ENCODE results near the gene ZNF526. TPM values are rescaled to one million over a fixed set of nuclear protein-coding genes. Genes with fewer than 3 reads are reported as not detected.

Gene ZNF526
- total and polyA plus RNA-seq, 9 of the 15 experiments (the other 6 are each of a cell fraction or from before 2014, with no cell fraction given): 1.3 to 17.9 (median 6.2) TPM

- TF ChIP-seq ZBTB1 (CRISPR knock-in tag; IDR thresholded peaks at IDR 0.05; ENCODE audit: borderline replicate concordance, low read depth) (no peak), DACH1 (IDR thresholded peaks at IDR 0.05; ENCODE audit: partially characterized antibody) (no peak), MGA (IDR thresholded peaks at IDR 0.05) (no peak), XRCC4 (IDR thresholded peaks at IDR 0.05; ENCODE audit: extremely low read depth, insufficient read depth, insufficient read length) (no peak), PRDM10 (IDR thresholded peaks at IDR 0.05; ENCODE audit: partially characterized antibody) (no peak), ZNF785 (CRISPR knock-in tag; IDR thresholded peaks at IDR 0.05) (no peak), HDAC2 (IDR thresholded peaks at IDR 0.05) (0 out of 2 replicates have a peak, but pooled peaks have one; percentile 50), SMARCB1 (IDR thresholded peaks at IDR 0.05; ENCODE audit: insufficient read length, low read depth) (no peak), SMARCE1 (IDR thresholded peaks at IDR 0.05) (peak; percentile 45; the same call in 1 of the 2 replicates), ATF7 (IDR thresholded peaks at IDR 0.05) (no peak), GABPA (tag; conservative IDR thresholded peaks at IDR 0.05; ENCODE audit: low read depth) (no peak), TAF15 (IDR thresholded peaks at IDR 0.05; ENCODE audit: low read depth, low read length) (no peak), LARP7 (IDR thresholded peaks at IDR 0.05) (0 out of 2 replicates have a peak, but pooled peaks have one; percentile 67)
These were observed 49.6 kb downstream of the ZNF526 start (continued) for GRCh38 chr19:42269478-42270345.

Measured in K562 (cell line).